CD4-positive, alpha-beta T cell treated with Interleukin-4 for 4 hours (primary cell): Measurements from ENCODE around the gene C19orf12.
A peak's percentile ranks its signal among the peaks of the same experiment; 100 is the strongest.

Experiments used
- DNase-seq: peaks from one replicate; pipeline ENCODE4 v3.0.0-alpha.2; 2020

C19orf12 gene

GRCh38 chr19:29714953-29715700, at the start of gene C19orf12:
Gene C19orf12 (minus strand): TSS chr19:29715261. CDS start chr19:29708413, 6,848 bp downstream.
- DNase-seq, result peak; percentile 42

- no peak for DNase-seq
These were observed 49.3 kb upstream of the C19orf12 start for GRCh38 chr19:29764361-29764760.

GRCh38 chr19:29763196-29763595, 48.1 kb upstream of the C19orf12 start:
- DNase-seq, result no peak

- no peak for DNase-seq
These were observed 46.6 kb upstream of the C19orf12 start for GRCh38 chr19:29761575-29762232.

GRCh38 chr19:29760752-29761502, 45.9 kb upstream of the C19orf12 start:
- DNase-seq, result no peak

- no peak for DNase-seq
These were observed 44.3 kb upstream of the C19orf12 start for GRCh38 chr19:29759359-29759758.

GRCh38 chr19:29758863-29759262, 43.8 kb upstream of the C19orf12 start:
- no peak for DNase-seq

- DNase-seq, result no peak
These were observed 42.5 kb upstream of the C19orf12 start for GRCh38 chr19:29757551-29757950.

GRCh38 chr19:29753934-29754305, 38.9 kb upstream of the C19orf12 start:
- no peak for DNase-seq

GRCh38 chr19:29753190-29753933, 38.3 kb upstream of the C19orf12 start:
- DNase-seq, result no peak

- no peak for DNase-seq
These were observed 37.5 kb upstream of the C19orf12 start for GRCh38 chr19:29752450-29753025.

- DNase-seq, result no peak
These were observed 36.9 kb upstream of the C19orf12 start for GRCh38 chr19:29751932-29752331.

GRCh38 chr19:29750001-29750400, 34.9 kb upstream of the C19orf12 start:
- no peak for DNase-seq

GRCh38 chr19:29748996-29749849, 34.2 kb upstream of the C19orf12 start:
- DNase-seq, result no peak

- no peak for DNase-seq
These were observed 30.2 kb upstream of the C19orf12 start for GRCh38 chr19:29745253-29745652.

- DNase-seq, result no peak
These were observed 28.6 kb upstream of the C19orf12 start for GRCh38 chr19:29743681-29744080.

- no peak for DNase-seq
These were observed 26.7 kb upstream of the C19orf12 start for GRCh38 chr19:29741776-29742175.

- DNase-seq, result no peak
These were observed 26.2 kb upstream of the C19orf12 start for GRCh38 chr19:29741226-29741625.

- no peak for DNase-seq
These were observed 22.5 kb upstream of the C19orf12 start for GRCh38 chr19:29737461-29738000.

GRCh38 chr19:29735829-29736228, 20.8 kb upstream of the C19orf12 start:
- no peak for DNase-seq

GRCh38 chr19:29731331-29731850, 16.3 kb upstream of the C19orf12 start:
- no peak for DNase-seq
